GM12878 (cell line): ENCODE results near the gene ARHGAP32. TPM values are rescaled to one million over a fixed set of nuclear protein-coding genes. Genes with fewer than 3 reads are reported as not detected.

ENCODE experiments used
- ATAC-seq: fragments of 200-7000 bp; cut with Tn5 transposase; 3 replicates; pipeline ENCODE4 v1.9.1; 2020; ENCODE audit warnings: mild to moderate bottlenecking, moderate library complexity
- BruUV-seq: library from RNA; stranded (reverse); fragments of 400-500 nt; replicated peaks from 2 replicates; lab custom pipeline; 2021; lab: Mats Ljungman, UMichigan
- CTCF ChIA-PET: fragments of 300-600 bp; sonication (Branson Sonifier 250); formaldehyde crosslinking; extraction: SDS; loops from one replicate; lab custom pipeline; 2021; ENCODE audit warnings: inconsistent platforms; lab: Yijun Ruan, JAX
- POLR2A ChIA-PET: fragments of 350-600 bp; formaldehyde crosslinking; extraction: SDS; loops from one replicate; lab custom pipeline; 2021; ENCODE audit warnings: inconsistent platforms; lab: Charles Lee
- RAD21 ChIA-PET: fragments of 300-600 bp; sonication (Branson Sonifier 250); formaldehyde crosslinking; loops from one replicate; lab custom pipeline; 2023; ENCODE audit warnings: antibody characterized with exemption; ENCODE audit not compliant: unreplicated experiment; lab: Charles Lee
- SMC1A ChIA-PET: fragments of 300-600 bp; sonication (Branson Sonifier 250); formaldehyde crosslinking; loops from one replicate; lab custom pipeline; 2023; ENCODE audit not compliant: unreplicated experiment, uncharacterized antibody; lab: Charles Lee
- DNase-seq: peaks from one replicate; pipeline ENCODE4 v3.0.0-alpha.2; 2011; ENCODE audit warnings: low read depth, low spot score
- FAIRE-seq: peaks from 3 replicates; lab custom pipeline; 2011; peaks lifted over from hg19 to GRCh38; lab: Jason Lieb, UNC
- H2AFZ ChIP-seq: 2 replicates; pipeline ENCODE4 v1.6.0; 2011; ENCODE audit warnings: low read depth, low read length, control low read depth; ENCODE audit not compliant: control insufficient read depth
- H3K27ac ChIP-seq: 2 replicates; pipeline ENCODE4 v1.5.1; 2011; ENCODE audit warnings: control low read depth; ENCODE audit not compliant: control insufficient read depth, insufficient read depth
- H3K27me3 ChIP-seq, 2 experiments: replicated peaks in 1 of 2; 2 replicates each; pipeline versions ENCODE4 v1.6.0 to v1.6.1; 2011; ENCODE audit warnings: low read length in 1 of 2; ENCODE audit not compliant: control insufficient read depth in 2 of 2, insufficient read depth in 2 of 2
- H3K36me3 ChIP-seq, 2 experiments: 2 replicates each; pipeline ENCODE4 v1.5.1; 2011; ENCODE audit warnings: low read length in 1 of 2; ENCODE audit not compliant: control insufficient read depth in 2 of 2, insufficient read depth in 2 of 2
- H3K4me1 ChIP-seq: 2 replicates; pipeline ENCODE4 v1.6.1; 2011; ENCODE audit warnings: mild to moderate bottlenecking, low read length, moderate library complexity, mixed read lengths; ENCODE audit not compliant: control insufficient read depth, insufficient read depth
- H3K4me2 ChIP-seq: 2 replicates; pipeline ENCODE4 v1.6.0; 2011; ENCODE audit warnings: control low read depth; ENCODE audit not compliant: control insufficient read depth, insufficient read depth
- H3K4me3 ChIP-seq: fragments of 200-600 bp; sonication (generic); 2 replicates; pipeline ENCODE4 v1.5.1; 2016
- H3K79me2 ChIP-seq: 2 replicates; pipeline ENCODE4 v1.6.0; 2011; ENCODE audit warnings: low read length; ENCODE audit not compliant: control insufficient read depth, insufficient read depth
- H3K9ac ChIP-seq: 2 replicates; pipeline ENCODE4 v1.8.0; 2011; ENCODE audit warnings: low read length, control low read depth, mixed read lengths; ENCODE audit not compliant: control insufficient read depth, insufficient read depth
- H3K9me3 ChIP-seq: replicated peaks from 3 replicates; pipeline ENCODE4 v1.5.1; 2011; ENCODE audit warnings: mild to moderate bottlenecking, low read length; ENCODE audit not compliant: control insufficient read depth, insufficient read depth
- H4K20me1 ChIP-seq: 2 replicates; pipeline ENCODE4 v1.6.0; 2011; ENCODE audit not compliant: control insufficient read depth, insufficient read depth
- EGR1 ChIP-seq, 2 experiments: IDR thresholded peaks; 1 replicate in 1 of 2; 2 replicates in 1 of 2; pipeline ENCODE4 v1.6.1; 2011 to 2012; ENCODE audit warnings: low read depth in 2 of 2, low read length in 2 of 2, borderline replicate concordance in 1 of 2, mild to moderate bottlenecking in 1 of 2, moderate library complexity in 1 of 2
- EP300 ChIP-seq, 2 experiments: fragments of 150-350 bp in 1 of 2; IDR thresholded peaks; 2 replicates each; pipeline ENCODE4 v1.6.1; 2011 to 2012; ENCODE audit warnings: low read depth in 2 of 2, low read length in 2 of 2, borderline replicate concordance in 1 of 2, improper control_type of control experiment in 1 of 2, inconsistent platforms in 1 of 2; ENCODE audit not compliant: control insufficient read depth in 1 of 2
- MEF2A ChIP-seq: IDR thresholded peaks from 2 replicates; pipeline ENCODE4 v1.6.1; 2011; ENCODE audit warnings: low read depth, mild to moderate bottlenecking, low read length, moderate library complexity; ENCODE audit not compliant: insufficient read depth
- RAD51 ChIP-seq: fragments of 450-650 bp; IDR thresholded peaks from 2 replicates; pipeline ENCODE4 v1.6.1; 2016; ENCODE audit warnings: moderate library complexity, mild to moderate bottlenecking, inconsistent platforms
- SMAD5 ChIP-seq: IDR thresholded peaks from 2 replicates; pipeline ENCODE4 v1.6.1; 2016; ENCODE audit warnings: antibody characterized with exemption, low read depth
- WGBS: methylation state at CpG from one replicate; pipeline ENCODE4 v1.1.6; 2016; ENCODE audit warnings: low lambda C conversion rate; ENCODE audit not compliant: insufficient replicate concordance, insufficient coverage; ENCODE audit errors: missing lambda C conversion rate; 5-methylcytosine and 5-hydroxymethylcytosine counted together
- in situ Hi-C: fragments of 300-500 bp; cut with MboI; formaldehyde crosslinking; loops from 9 replicates; pipeline ENCODE4 v1.14.3; 2018; ENCODE audit warnings: mixed read lengths
- intact Hi-C: fragments of 100-400 bp; cut with micrococcal nuclease; formaldehyde crosslinking; loops from one replicate; pipeline ENCODE4 v1.14.2; 2022; ENCODE audit not compliant: unreplicated experiment
- polyA plus RNA-seq, 11 experiments: library from polyadenylated mRNA; depleted of rRNA in 4 of 11; unstranded in 6 of 11; stranded (reverse) in 5 of 11; fragments of >200 nt; fragmentation: Nextera tagmentation in 4 of 11; fragmentation: Illumina TruSeq in 1 of 11; extraction: Ambion mirVana in 4 of 11; extraction: Trizol in 1 of 11; gene quantifications; 1 replicate in 1 of 11; 2 replicates in 10 of 11; pipeline versions ENCODE4 v1.2.1 to v1.2.3, GENCODE V29; 2011 to 2016; ENCODE audit warnings: inconsistent platforms in 2 of 11, missing spikeins in 2 of 11, low read depth in 1 of 11
- total RNA-seq, 4 experiments: library from RNA; depleted of rRNA in 3 of 4; stranded (reverse); fragments of >200 nt in 3 of 4; fragmentation: Illumina TruSeq in 1 of 4; extraction: Trizol in 1 of 4; gene quantifications; 2 replicates each; pipeline versions ENCODE4 v1.2.1 to v1.2.3, GENCODE V29; 2013 to 2021
- TF ChIP-seq, protein P1 (sequence below): fragments of 450-650 bp; IDR thresholded peaks from 2 replicates; pipeline ENCODE4 v1.6.1; 2018; ENCODE audit warnings: mild to moderate bottlenecking, low read depth, moderate library complexity; ENCODE audit not compliant: partially characterized antibody

Gene ARHGAP32
- total and polyA plus RNA-seq, 10 of the 15 experiments (the other 5 are each of a cell fraction or from before 2014, with no cell fraction given) = under 0.01 to 0.46 (median 0.12) TPM; not detected in 1

DNA sequence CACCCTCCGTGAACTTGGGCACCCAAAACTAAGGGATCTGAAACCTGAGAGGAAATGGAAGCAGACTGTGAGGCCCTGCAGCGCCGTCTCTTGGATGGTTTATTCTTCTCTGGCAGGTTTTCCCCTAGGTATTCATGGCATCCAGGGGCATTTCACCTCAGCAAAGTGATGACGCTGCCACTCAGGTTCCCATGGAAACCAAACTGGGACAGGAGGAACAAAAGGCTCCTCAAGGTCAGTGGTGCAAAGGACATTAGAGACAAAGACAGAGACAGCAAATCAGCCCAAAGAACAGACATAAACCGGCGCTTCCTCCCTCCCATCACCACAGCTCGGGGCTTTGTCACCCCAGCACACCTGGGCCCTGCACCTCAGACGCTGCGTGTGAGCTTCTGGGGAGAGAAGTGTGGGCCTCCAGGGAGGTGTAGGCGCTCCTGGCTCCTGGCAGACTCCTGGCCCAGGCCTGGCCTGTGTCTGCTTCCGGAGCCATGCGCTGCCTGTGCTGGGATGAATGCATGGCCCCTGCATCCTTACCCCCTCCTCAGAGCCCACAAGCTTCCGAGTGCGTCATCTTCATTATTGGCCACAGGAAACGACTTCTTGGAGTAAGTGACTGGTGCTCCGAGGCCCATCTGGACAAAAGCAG lies 255.4 kb downstream of the ARHGAP32 start (continued):
- no peak for TF ChIP-seq MEF2A

DNA sequence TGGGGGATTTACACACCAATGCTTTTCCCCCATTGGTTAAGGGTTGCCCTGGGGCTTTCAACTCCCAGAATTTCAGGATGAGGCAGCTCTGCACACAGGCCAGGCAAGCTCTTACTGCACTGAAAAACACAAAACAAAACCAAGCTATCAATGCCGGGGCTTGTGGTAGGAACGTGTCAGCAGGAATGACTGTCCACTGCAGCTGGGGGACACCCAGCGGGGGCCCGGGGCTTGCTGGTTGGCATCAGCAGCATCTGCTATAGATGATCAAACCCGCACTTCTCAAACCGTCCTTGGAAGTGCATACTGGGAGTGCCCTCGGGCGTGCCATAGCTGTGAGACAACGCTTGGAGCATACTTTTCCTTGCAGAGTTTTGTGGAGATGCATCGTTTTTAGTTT lies 257.2 kb downstream of the ARHGAP32 start:
- no TSS peak for BruUV-seq
- no peaks in the 10 kb centered on the region for H3K4me1 ChIP-seq
- ChIA-PET SMC1A (interaction anchor here (0.9 to 1.1 kb wide), 2 partner anchors 10 to 50 kb away, joined by 3 read pairs; no protein-coding TSS in a partner anchor), CTCF (no interaction called here), RAD21 (no interaction called here), POLR2A (no interaction called here)
- no peaks in the 10 kb centered on the region for H3K9me3 ChIP-seq
- H3K27ac ChIP-seq = no peak overlapping the region
- H3K9ac ChIP-seq = no peak overlapping the region
- H4K20me1 ChIP-seq = no peaks in the 10 kb centered on the region
- no peaks in the 10 kb centered on the region; a peak in 1 of 4 replicates for H3K27me3 ChIP-seq
- in situ Hi-C loops = no loop called here
- no peak for ATAC-seq
- no peak overlapping the region for H3K4me3 ChIP-seq
- DNase-seq = no peak
- no peaks in the 10 kb centered on the region for H3K79me2 ChIP-seq
- TF ChIP-seq, protein P1, sequence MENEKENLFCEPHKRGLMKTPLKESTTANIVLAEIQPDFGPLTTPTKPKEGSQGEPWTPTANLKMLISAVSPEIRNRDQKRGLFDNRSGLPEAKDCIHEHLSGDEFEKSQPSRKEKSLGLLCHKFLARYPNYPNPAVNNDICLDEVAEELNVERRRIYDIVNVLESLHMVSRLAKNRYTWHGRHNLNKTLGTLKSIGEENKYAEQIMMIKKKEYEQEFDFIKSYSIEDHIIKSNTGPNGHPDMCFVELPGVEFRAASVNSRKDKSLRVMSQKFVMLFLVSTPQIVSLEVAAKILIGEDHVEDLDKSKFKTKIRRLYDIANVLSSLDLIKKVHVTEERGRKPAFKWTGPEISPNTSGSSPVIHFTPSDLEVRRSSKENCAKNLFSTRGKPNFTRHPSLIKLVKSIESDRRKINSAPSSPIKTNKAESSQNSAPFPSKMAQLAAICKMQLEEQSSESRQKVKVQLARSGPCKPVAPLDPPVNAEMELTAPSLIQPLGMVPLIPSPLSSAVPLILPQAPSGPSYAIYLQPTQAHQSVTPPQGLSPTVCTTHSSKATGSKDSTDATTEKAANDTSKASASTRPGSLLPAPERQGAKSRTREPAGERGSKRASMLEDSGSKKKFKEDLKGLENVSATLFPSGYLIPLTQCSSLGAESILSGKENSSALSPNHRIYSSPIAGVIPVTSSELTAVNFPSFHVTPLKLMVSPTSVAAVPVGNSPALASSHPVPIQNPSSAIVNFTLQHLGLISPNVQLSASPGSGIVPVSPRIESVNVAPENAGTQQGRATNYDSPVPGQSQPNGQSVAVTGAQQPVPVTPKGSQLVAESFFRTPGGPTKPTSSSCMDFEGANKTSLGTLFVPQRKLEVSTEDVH = no peak
- TF ChIP-seq RAD51 (no peak), EP300 (IDR thresholded peaks at IDR 0.05; ENCODE audit: borderline replicate concordance in 1 of 2, control insufficient read depth in 1 of 2, low read depth in 2 of 2, low read length in 2 of 2) (no peak), SMAD5 (no peak), EGR1 (IDR thresholded peaks at IDR 0.05; ENCODE audit: borderline replicate concordance in 1 of 2, low read depth in 2 of 2, low read length in 2 of 2) (no peak)
- TF ChIP-seq, all 136 proteins: peak for 0
- no peak overlapping the region for H2AFZ ChIP-seq
- intact Hi-C loops = no loop called here
- no peak overlapping the region for H3K4me2 ChIP-seq
- no peaks in the 10 kb centered on the region for H3K36me3 ChIP-seq
- FAIRE-seq = no peak
- WGBS = 28% methylated on average over 10 of the region's 10 CpGs
